Suprapubic skin (tissue), 4 donors: ENCODE measurements around the gene CREB5. TPM values are rescaled to one million over a fixed set of nuclear protein-coding genes. Genes with fewer than 3 reads are reported as not detected.

Experiments
- DNase-seq, 2 donors: peaks; one replicate each; pipeline ENCODE4 v3.0.0-alpha.2; 2019; ENCODE audit warnings: low spot score in 2 of 2
- H3K27ac ChIP-seq: fragments of 200-600 bp; sonication (generic); one replicate; pipeline ENCODE4 v1.5.1; 2019
- H3K27me3 ChIP-seq: fragments of 200-600 bp; sonication (generic); one replicate; pipeline ENCODE4 v1.5.1; 2019
- H3K36me3 ChIP-seq: fragments of 200-600 bp; sonication (generic); one replicate; pipeline ENCODE4 v1.5.1; 2019
- H3K4me1 ChIP-seq: fragments of 200-600 bp; sonication (generic); one replicate; pipeline ENCODE4 v1.5.1; 2019
- H3K4me3 ChIP-seq: fragments of 200-600 bp; sonication (generic); one replicate; pipeline ENCODE4 v1.5.1; 2019; ENCODE audit warnings: mild to moderate bottlenecking
- H3K9me3 ChIP-seq: fragments of 200-600 bp; sonication (generic); one replicate; pipeline ENCODE4 v1.5.1; 2019
- CTCF ChIP-seq, 2 donors: fragments of 200-600 bp in 1 of 2; fragments of 450-650 bp in 1 of 2; sonication (generic) in 1 of 2; IDR thresholded peaks; one replicate each; pipeline ENCODE4 v1.5.1; 2016 to 2019; ENCODE audit warnings: antibody characterized with exemption in 2 of 2, mild to moderate bottlenecking in 1 of 2, moderate library complexity in 1 of 2
- EP300 ChIP-seq: sonication (generic); formaldehyde crosslinking; IDR thresholded peaks from one replicate; pipeline ENCODE4 v1.6.1; 2017; ENCODE audit warnings: antibody characterized with exemption
- POLR2A ChIP-seq, 2 donors: fragments of 450-650 bp; IDR thresholded peaks; one replicate each; pipeline ENCODE4 v1.6.1; 2017; ENCODE audit warnings: antibody characterized with exemption in 2 of 2, mild to moderate bottlenecking in 2 of 2, moderate library complexity in 2 of 2
- POLR2AphosphoS5 ChIP-seq, 3 donors: sonication (generic); formaldehyde crosslinking; IDR thresholded peaks; one replicate each; pipeline ENCODE4 v1.6.1; 2017; ENCODE audit warnings: antibody characterized with exemption in 3 of 3
- WGBS: methylation state at CpG from one replicate; pipeline ENCODE4 v1.1.5; 2018; 5-methylcytosine and 5-hydroxymethylcytosine counted together
- total RNA-seq, 4 donors: library from RNA; depleted of rRNA; stranded (reverse); fragments of >200 nt; gene quantifications; one replicate each; pipeline ENCODE4 v1.1.0, GENCODE V29; 2016

Gene CREB5
- total RNA-seq, 4 donors from 2014 or later: 6.2 to 12.1 (median 10.0) TPM

GRCh38 chr7:28854750-28855074, 442.4 kb downstream of the CREB5 start:
- no peaks in the 10 kb centered on the region for H3K36me3 ChIP-seq
- no peaks in the 10 kb centered on the region for H3K9me3 ChIP-seq
- no peak for DNase-seq
- WGBS: 98% methylated on average over 3 of the region's 3 CpGs
- TF ChIP-seq CTCF (IDR thresholded peaks at IDR 0.05) (no peak), POLR2A (IDR thresholded peaks at IDR 0.05) (no peak), EP300 (no peak), POLR2AphosphoS5 (IDR thresholded peaks at IDR 0.05) (no peak)
- no peak overlapping the region for H3K27ac ChIP-seq
- no peak overlapping the region for H3K4me3 ChIP-seq
- H3K27me3 ChIP-seq: peaks cover 12% of the 10 kb centered on the region
- H3K4me1 ChIP-seq: peaks cover 10% of the 10 kb centered on the region

DNA sequence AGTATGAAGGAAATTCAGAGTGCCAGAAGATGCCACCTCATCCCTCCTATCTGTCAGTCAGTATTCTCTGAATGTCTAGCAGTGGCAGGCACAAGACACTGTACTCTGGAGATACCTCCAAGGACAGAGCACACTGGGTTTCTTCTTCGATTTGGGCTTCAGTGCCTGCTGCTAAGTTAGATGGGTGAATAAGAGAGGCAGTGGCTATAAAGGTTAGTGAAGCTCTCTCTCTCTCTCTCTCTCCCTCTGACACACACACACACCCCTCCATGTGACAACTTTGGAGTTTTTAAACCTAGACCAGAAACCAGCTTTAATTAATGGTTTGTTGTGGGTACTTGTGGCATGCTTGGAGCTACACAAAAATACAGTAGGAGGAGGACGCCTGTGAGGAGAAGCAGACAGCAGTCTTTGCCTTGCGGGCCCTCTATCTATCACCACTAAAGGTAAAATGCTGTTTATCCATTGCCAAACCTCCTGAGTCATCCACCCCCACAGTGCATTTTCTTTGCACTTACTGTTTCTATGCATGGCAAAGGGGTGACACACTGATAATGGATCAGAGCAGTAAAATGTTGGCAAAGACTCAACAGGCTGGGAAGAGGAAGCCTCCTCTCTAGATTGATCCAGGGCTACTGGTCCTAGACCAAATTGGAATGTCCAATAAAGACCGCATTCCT, 443.4 kb downstream of the CREB5 start:
- no peaks in the 10 kb centered on the region for H3K36me3 ChIP-seq
- no peak for TF ChIP-seq EP300
- no peak for TF ChIP-seq POLR2A (IDR thresholded peaks at IDR 0.05)
- no peak for TF ChIP-seq POLR2AphosphoS5 (IDR thresholded peaks at IDR 0.05)
- TF ChIP-seq CTCF (IDR thresholded peaks at IDR 0.05): no peak
- H3K4me3 ChIP-seq: no peak overlapping the region
- peaks cover 12% of the 10 kb centered on the region for H3K27me3 ChIP-seq
- H3K9me3 ChIP-seq: no peaks in the 10 kb centered on the region
- WGBS: 65% methylated on average over 4 of the region's 4 CpGs
- DNase-seq: no peak
- H3K4me1 ChIP-seq: peaks cover 10% of the 10 kb centered on the region
- H3K27ac ChIP-seq: no peak overlapping the region

- no peak overlapping the region for H3K4me3 ChIP-seq
- no peaks in the 10 kb centered on the region for H3K36me3 ChIP-seq
- no peak overlapping the region for H3K27ac ChIP-seq
- H3K4me1 ChIP-seq: peaks cover 10% of the 10 kb centered on the region
- 81% methylated on average over 5 of the region's 5 CpGs for WGBS
- H3K9me3 ChIP-seq: no peaks in the 10 kb centered on the region
- DNase-seq: no peak
- TF ChIP-seq CTCF (IDR thresholded peaks at IDR 0.05): no peak
- TF ChIP-seq EP300: no peak
- TF ChIP-seq POLR2A (IDR thresholded peaks at IDR 0.05): no peak
- no peak for TF ChIP-seq POLR2AphosphoS5 (IDR thresholded peaks at IDR 0.05)
- H3K27me3 ChIP-seq: peaks cover 12% of the 10 kb centered on the region
These were observed 444.3 kb downstream of the CREB5 start for GRCh38 chr7:28856656-28857055.

DNA sequence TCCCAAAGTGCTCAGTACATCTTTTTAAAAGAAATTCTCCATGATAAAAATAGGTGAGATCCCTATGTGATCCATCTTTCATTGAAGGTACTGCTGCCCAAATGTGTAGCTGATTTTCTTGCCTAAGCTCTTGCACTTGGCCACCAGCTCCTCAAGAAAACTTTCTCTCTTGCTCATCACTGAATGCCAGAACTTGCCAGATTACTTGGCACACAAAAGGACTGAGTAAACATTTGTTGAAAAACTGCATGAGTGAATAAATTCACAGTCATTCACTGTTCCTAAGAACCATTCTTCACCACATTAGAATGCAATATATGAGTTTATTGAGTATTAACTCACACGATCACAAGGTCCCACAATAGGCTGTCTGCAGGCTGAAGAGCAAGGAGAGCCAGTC, 445.9 kb downstream of the CREB5 start:
- WGBS: 50% methylated on average over 1 of the region's 1 CpG
- no peak for DNase-seq
- Histone ChIP-seq H3K4me1 (peaks cover 10% of the 10 kb centered on the region), H3K36me3 (no peaks in the 10 kb centered on the region), H3K4me3 (no peak overlapping the region), H3K27ac (no peak overlapping the region), H3K9me3 (no peaks in the 10 kb centered on the region), H3K27me3 (peaks cover 4% of the 10 kb centered on the region)
- no peak for TF ChIP-seq EP300
- TF ChIP-seq POLR2AphosphoS5 (IDR thresholded peaks at IDR 0.05): no peak
- TF ChIP-seq POLR2A (IDR thresholded peaks at IDR 0.05): no peak
- no peak for TF ChIP-seq CTCF (IDR thresholded peaks at IDR 0.05)

GRCh38 chr7:28858895-28859294, 446.6 kb downstream of the CREB5 start:
- no peak overlapping the region for H3K27ac ChIP-seq
- H3K36me3 ChIP-seq: no peaks in the 10 kb centered on the region
- peaks cover 6% of the 10 kb centered on the region for H3K4me1 ChIP-seq
- H3K27me3 ChIP-seq: no peaks in the 10 kb centered on the region
- no peak for DNase-seq
- TF ChIP-seq POLR2AphosphoS5 (IDR thresholded peaks at IDR 0.05) (no peak), EP300 (no peak), POLR2A (IDR thresholded peaks at IDR 0.05) (no peak), CTCF (IDR thresholded peaks at IDR 0.05) (no peak)
- no peak overlapping the region for H3K4me3 ChIP-seq
- WGBS: 79% methylated on average over 6 of the region's 6 CpGs
- no peaks in the 10 kb centered on the region for H3K9me3 ChIP-seq
